MV-4-11 (cell line): ENCODE results near the gene ACKR3.

Source experiments
- DNase-seq: peaks from one replicate; lab custom pipeline; 2025; lab: John Stamatoyannopoulos, UW

ACKR3 gene

GRCh38 chr2:236629961-236630872, 60.6 kb downstream of the ACKR3 start:
- no peak for DNase-seq

GRCh38 chr2:236631281-236631855, 61.7 kb downstream of the ACKR3 start:
- DNase-seq, result no peak

- no peak for DNase-seq
Measured at GRCh38 chr2:236631856-236632291, 62.2 kb downstream of the ACKR3 start.
